GM18499 (cell line): ENCODE data around the gene DDX46.
A peak's percentile ranks its signal among the peaks of the same experiment; 100 is the strongest.
"Not testable (repeated sequence)": the region's sequence is repeated elsewhere in the genome, so short reads cannot be mapped to it uniquely, and the experiment has no call there.

ENCODE experiments used
- ATAC-seq: cut with Tn5 transposase; IDR thresholded peaks from one replicate; pipeline ENCODE4 v1.9.1; 2021; ENCODE audit warnings: moderate number of reproducible peaks; ENCODE audit not compliant: insufficient read depth, unreplicated experiment

DDX46 gene

GRCh38 chr5:134758504-134759341, at the start of gene DDX46:
Gene DDX46 (plus strand): TSS chr5:134758779. CDS start chr5:134758939, 160 bp downstream.
- peak; percentile 75 for ATAC-seq

DNA sequence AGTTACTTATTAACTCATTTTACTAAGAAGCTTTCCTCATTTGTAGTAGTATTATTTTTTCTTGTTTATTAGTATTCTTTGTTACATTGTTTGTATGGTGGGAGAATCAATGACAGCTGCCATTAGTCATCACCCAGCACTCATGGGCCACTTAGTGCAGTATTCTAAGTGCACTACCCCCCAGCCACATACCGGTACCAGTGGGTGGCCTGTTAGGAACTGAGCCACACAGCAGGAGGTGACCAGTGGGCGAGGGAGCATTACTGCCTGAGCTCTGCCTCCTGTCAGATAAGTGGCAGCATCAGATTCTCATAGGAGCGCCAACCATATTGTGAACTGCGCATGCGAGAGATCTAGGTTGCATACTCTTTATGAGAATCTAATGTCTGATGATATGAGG, 44.5 kb upstream of the DDX46 start:
- ATAC-seq, result no peak

GRCh38 chr5:134714541-134714940, 44.0 kb upstream of the DDX46 start:
- no peak for ATAC-seq

- not testable (repeated sequence) for ATAC-seq
Observed at GRCh38 chr5:134715466-134715865, 43.1 kb upstream of the DDX46 start.

DNA sequence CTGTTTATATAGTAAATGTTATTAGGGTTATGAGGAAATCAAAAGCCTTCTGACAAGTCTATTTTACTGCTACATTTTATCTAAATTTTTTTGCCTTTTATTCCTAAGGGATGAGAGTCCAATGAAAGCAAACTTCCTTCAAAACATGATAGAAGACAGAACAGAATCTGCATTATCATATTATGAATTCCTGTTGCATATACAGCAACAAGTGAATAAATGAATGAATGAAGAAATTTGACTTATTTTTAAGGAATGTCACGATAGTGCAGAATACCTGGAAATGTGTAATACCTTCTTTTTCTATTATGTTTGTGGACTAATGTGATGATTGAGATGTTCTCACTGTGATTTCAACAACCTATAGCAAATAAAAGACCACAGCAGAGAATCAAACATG, 33.7 kb upstream of the DDX46 start:
- no peak for ATAC-seq

- ATAC-seq, result no peak
Observed at GRCh38 chr5:134732819-134733218, 25.8 kb upstream of the DDX46 start.

DNA sequence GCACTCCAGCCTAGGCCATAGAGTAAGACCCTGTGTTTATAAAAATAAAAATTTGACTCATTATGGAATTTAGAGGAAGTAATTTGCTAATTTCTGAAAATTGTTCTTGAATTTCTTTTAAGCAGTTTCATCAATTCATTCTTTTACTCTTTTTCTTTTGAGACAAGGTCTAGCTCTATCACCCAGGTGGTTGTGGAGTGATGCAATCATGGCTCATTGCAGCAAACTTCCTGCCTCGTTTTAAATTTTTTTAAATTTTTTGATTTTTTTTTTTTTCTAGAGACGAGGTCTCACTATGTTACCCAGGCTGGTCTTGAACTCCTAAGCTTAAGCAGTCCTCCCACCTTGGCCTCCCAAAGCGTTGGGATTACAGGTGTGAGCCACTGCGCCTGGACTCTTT, 23.3 kb upstream of the DDX46 start:
- no peak for ATAC-seq

DNA sequence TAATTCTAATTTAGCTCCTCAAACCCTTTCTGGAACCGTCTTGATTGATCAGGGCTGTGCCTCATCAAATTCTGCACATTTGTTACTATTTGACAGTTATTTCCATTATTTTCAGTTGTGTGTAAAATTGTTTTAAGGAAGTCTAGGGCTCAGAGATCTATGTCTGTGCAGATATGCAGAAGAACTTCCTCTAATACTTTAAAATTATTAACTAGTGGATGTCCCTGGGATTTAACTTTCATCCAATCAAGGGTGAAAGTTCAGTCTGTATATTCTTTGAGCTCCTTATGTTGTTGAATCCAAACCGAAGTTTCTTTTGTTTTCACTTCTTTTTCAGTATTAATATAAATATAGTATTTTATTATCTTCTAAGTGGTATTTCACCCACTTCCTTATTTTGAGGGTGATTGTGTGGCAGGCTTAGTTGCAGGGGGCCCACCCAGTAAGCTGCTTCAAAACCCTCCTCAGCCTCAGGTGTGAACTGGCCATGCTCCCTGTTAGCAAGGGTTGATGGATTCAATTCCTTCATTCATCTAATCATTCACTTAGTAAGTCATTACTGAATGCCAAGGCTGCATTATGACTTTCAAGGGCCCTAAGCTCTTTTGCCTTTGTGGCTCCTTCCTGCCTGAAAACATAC, 22.3 kb upstream of the DDX46 start:
- ATAC-seq, result no peak

DNA sequence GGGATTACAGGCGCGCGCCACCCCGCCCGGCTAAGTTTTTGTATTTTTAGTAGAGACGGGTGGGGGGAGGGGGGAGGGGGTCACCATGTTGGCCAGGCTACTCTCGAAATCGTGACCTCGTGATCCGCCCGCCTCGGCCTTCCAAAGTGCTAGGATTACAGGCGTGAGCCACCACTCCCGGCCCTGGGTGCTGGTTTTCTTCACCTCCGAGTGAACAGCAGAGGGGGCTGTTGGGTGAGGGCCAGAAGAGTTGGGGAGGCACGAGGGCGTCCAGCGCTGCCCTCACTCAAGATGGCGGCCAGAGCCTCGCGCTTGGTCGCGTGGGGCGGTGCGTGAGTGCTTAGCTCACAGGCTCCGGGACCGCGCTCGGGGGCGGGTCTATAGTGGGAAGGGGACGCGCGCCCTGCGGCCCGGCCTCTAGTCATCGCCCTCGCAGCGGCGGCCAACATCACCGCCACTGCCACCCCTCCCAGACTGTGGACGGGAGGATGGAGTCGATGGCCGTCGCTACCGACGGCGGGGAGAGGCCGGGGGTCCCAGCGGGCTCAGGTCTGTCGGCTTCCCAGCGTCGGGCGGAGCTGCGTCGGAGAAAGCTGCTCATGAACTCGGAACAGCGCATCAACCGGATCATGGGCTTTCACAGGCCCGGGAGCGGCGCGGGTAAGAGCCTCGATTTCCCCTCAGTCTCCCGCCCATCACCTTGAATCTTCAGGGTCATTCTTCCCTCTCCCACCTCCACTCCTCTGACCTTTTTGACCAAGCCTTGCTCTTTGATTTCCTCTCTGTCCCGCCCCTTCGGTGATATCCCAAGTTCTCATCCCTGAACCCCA, 20.2 kb upstream of the DDX46 start, which contains the start of gene CAMLG:
Gene CAMLG (plus strand): TSS at position 416 of the 830 bp plus-strand sequence. CDS start 73 bp downstream, at position 489.
- peak; percentile 75 for ATAC-seq

DNA sequence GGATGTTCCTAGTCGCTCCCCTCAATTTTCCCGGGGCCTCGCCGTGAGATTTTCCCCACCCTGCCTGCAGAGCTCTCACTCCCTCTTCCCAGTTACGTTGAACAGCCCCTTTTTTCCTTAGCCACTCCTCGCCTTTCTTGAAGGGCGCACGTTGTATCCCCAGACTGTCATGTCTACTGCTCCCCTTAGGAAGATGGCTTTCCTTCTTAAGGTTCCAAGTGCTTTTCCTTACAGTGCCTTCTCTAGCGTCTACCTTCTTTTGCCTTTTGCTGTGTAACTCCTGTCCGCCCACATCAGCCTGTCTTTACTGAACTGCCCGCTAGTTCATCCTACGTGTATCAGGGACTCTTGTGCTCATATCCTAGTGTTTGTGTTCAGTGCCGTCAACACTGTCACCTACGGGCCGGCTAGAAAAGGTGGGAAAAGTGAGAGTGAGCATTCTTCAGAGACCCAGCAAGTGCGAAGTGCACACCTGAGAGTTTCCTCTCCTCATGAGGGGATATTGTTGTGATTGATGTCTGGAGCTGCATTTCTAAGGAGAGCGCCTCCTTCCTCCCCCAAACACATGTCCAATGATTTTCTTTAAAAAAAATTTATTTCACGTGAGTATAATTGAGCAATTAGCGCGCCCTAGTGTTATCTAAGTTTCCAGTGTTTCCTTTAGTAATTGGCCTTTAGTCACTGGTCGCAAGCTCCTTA, 19.5 kb upstream of the DDX46 start:
- no peak for ATAC-seq

DNA sequence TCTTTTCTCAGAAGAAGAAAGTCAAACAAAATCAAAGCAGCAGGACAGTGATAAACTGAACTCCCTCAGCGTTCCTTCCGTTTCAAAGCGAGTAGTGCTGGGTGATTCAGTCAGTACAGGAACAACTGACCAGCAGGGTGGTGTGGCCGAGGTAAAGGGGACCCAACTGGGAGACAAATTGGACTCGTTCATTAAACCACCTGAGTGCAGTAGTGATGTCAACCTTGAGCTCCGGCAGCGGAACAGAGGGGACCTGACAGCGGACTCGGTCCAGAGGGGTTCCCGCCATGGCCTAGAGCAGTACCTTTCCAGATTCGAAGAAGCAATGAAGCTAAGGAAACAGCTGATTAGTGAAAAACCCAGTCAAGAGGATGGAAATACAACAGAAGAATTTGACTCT, 17.5 kb upstream of the DDX46 start:
- ATAC-seq, result no peak

DNA sequence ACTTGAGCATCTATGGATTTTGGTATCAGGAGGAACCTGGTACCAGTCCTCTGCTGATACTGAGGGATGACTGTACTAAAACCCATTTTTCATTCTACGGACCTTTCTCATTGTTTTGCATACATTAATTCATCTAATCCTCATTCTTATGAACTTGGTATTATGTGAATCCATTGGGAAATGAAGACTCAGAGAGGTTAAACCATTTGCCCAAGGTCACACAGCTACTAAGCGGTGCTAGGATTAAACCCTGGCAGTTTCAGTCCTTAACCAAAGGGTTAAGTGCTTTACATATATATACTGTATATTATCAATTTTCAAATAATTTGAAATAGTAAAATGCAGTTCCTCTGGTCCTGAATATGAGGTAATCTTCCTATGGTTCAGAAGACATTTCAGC, 16.4 kb upstream of the DDX46 start:
- ATAC-seq, result no peak

DNA sequence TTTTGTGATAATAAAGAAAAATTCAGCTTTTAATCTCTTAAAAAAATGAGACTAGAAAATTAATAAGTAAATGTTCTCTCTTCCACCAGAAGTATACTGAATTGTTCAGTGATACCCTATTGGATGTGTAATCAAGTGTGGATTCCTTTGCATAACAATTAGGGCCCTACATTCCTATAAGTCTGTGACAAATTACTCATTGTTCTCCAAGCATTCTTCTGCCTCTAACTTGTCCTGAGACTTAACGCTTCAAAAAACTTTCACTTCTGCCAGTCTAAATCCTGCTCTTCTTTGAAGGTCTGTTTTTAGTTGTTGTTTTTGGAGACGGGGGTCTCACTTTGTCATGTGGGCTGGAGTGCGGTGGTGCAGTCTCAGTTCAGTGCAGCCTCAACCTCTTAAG, 9.2 kb upstream of the DDX46 start:
- ATAC-seq, result no peak

- ATAC-seq, result no peak
Observed at GRCh38 chr5:134758176-134758503, 439 bp upstream of the DDX46 start.

DNA sequence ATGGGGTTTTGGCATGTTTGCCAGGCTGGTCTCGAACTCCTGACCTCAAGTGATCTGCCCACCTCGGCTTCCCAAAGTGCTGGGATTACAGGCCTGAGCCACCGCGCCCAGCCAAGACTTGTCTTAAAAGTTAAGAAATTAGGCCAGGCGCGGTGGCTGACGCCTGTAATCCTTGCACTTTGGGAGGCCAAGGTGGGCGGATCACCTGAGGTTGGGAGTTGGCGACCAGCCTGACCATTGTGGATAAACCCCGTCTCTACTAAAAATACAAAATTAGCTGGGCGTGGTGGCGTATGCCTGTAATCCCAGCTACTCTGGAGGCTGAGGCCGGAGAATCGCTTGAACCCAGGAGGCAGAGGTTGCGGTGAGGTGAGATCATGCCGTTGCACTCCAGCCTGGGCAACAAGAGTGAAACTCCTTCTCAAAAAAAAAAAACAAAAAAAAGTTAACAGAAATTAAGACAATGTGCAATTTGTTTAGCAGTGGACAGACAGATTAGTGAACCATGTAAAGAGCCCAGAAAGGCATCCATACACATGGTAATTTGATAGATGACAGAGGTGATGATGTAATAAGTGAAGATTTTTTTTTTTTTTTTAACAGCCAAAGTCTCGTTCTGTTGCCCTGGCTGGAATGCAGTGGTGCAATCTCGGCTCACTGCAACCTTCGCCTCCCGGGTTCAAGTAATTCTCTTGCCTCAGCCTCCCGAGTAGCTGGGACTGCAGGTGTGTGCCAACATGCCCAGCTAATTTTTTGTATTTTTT, 9.1 kb downstream of the DDX46 start:
- not testable (repeated sequence) for ATAC-seq

GRCh38 chr5:134769206-134769605, 10.6 kb downstream of the DDX46 start:
- no peak for ATAC-seq

GRCh38 chr5:134772461-134773125, 14.0 kb downstream of the DDX46 start:
- ATAC-seq, result no peak

GRCh38 chr5:134777366-134777765, 18.8 kb downstream of the DDX46 start:
- no peak for ATAC-seq

GRCh38 chr5:134784241-134784920, 25.8 kb downstream of the DDX46 start:
- ATAC-seq, result no peak
